HEK293 (cell line): ENCODE measurements around the gene C19orf25.

Source experiments
- CTCF ChIA-PET: fragments of 350-600 bp; formaldehyde crosslinking; extraction: SDS; loops from one replicate; lab custom pipeline; 2021; ENCODE audit warnings: antibody characterized with exemption; lab: Yijun Ruan, JAX
- POLR2A ChIA-PET: fragments of 300-600 bp; formaldehyde crosslinking; extraction: SDS; loops from one replicate; lab custom pipeline; 2020; ENCODE audit warnings: antibody characterized with exemption, inconsistent platforms; lab: Yijun Ruan, JAX
- H3K27ac ChIP-seq: fragments of 200-500 bp; sonication (Bioruptor generic); 2 replicates; pipeline ENCODE4 v1.5.1; 2014; ENCODE audit warnings: low read depth, low read length, control low read depth, inconsistent platforms; ENCODE audit errors: extremely low read depth
- H3K36me3 ChIP-seq, 2 experiments: fragments of 200-500 bp in 1 of 2; sonication (Bioruptor generic) in 1 of 2; 1 replicate in 1 of 2; 2 replicates in 1 of 2; pipeline ENCODE4 v1.5.1; 2014 to 2017; ENCODE audit warnings: inconsistent platforms in 2 of 2, low read length in 2 of 2; ENCODE audit not compliant: control insufficient read depth in 2 of 2, insufficient read depth in 1 of 2
- H3K4me1 ChIP-seq: fragments of 200-500 bp; sonication (Bioruptor generic); 2 replicates; pipeline ENCODE4 v1.5.1; 2014; ENCODE audit warnings: mild to moderate bottlenecking, low read length, inconsistent platforms; ENCODE audit not compliant: control insufficient read depth, insufficient read depth
- H3K4me3 ChIP-seq: 2 replicates; pipeline ENCODE4 v1.5.1; 2011; ENCODE audit warnings: low read depth, mild to moderate bottlenecking, control low read depth, low read length, moderate library complexity
- H3K9me3 ChIP-seq: fragments of 200-500 bp; sonication (Bioruptor generic); 2 replicates; pipeline ENCODE4 v1.5.1; 2014; ENCODE audit warnings: low read depth, low read length, inconsistent platforms; ENCODE audit not compliant: control insufficient read depth, insufficient read depth
- GLIS2 ChIP-seq: fragments of 450-650 bp; formaldehyde crosslinking; IDR thresholded peaks from 2 replicates; pipeline ENCODE4 v1.5.1; 2016; ENCODE audit warnings: missing biosample characterization, missing genetic modification characterization
- IKZF3 ChIP-seq: fragments of 450-650 bp; IDR thresholded peaks from 2 replicates; pipeline ENCODE4 v1.5.0; 2018; ENCODE audit warnings: missing biosample characterization, mild to moderate bottlenecking, missing genetic modification characterization, moderate library complexity
- KLF1 ChIP-seq: fragments of 450-650 bp; formaldehyde crosslinking; IDR thresholded peaks from 2 replicates; pipeline ENCODE4 v1.5.1; 2016; ENCODE audit warnings: missing biosample characterization, missing genetic modification characterization
- ZNF341 ChIP-seq: fragments of 450-650 bp; formaldehyde crosslinking; IDR thresholded peaks from 2 replicates; pipeline ENCODE4; 2016; ENCODE audit warnings: low read depth, missing biosample characterization, missing genetic modification characterization
- ZNF530 ChIP-seq: fragments of 450-650 bp; formaldehyde crosslinking; IDR thresholded peaks from 2 replicates; pipeline ENCODE4 v1.5.1; 2016; ENCODE audit warnings: low read depth, missing biosample characterization, missing genetic modification characterization
- ZNF701 ChIP-seq: fragments of 450-650 bp; formaldehyde crosslinking; IDR thresholded peaks from 2 replicates; pipeline ENCODE4 v1.5.1; 2016; ENCODE audit warnings: missing biosample characterization, missing genetic modification characterization
- ZNF768 ChIP-seq: fragments of 450-650 bp; formaldehyde crosslinking; IDR thresholded peaks from 2 replicates; pipeline ENCODE4 v1.5.1; 2018; ENCODE audit warnings: missing biosample characterization, mild to moderate bottlenecking, missing genetic modification characterization
- TF ChIP-seq, protein P1 (sequence below): fragments of 450-650 bp; formaldehyde crosslinking; IDR thresholded peaks from 2 replicates; pipeline ENCODE4 v1.5.0; 2017; ENCODE audit warnings: missing biosample characterization, missing genetic modification characterization, borderline replicate concordance
- TF ChIP-seq, protein P2 (sequence below): fragments of 450-650 bp; IDR thresholded peaks from 2 replicates; pipeline ENCODE4 v1.5.1; 2018; ENCODE audit warnings: missing biosample characterization, missing genetic modification characterization
- TF ChIP-seq, protein P3 (sequence below): fragments of 450-650 bp; formaldehyde crosslinking; IDR thresholded peaks from 2 replicates; pipeline ENCODE4 v1.5.1; 2016; ENCODE audit warnings: missing biosample characterization, missing genetic modification characterization, borderline replicate concordance
- TF ChIP-seq, protein P4 (sequence below): fragments of 450-650 bp; formaldehyde crosslinking; IDR thresholded peaks from 2 replicates; pipeline ENCODE4 v1.5.1; 2016; ENCODE audit warnings: missing biosample characterization, missing genetic modification characterization
- TF ChIP-seq, protein P5 (sequence below): fragments of 450-650 bp; formaldehyde crosslinking; IDR thresholded peaks from 2 replicates; pipeline ENCODE4 v1.5.1; 2016; ENCODE audit warnings: missing biosample characterization, missing genetic modification characterization, low read depth

C19orf25 gene

DNA sequence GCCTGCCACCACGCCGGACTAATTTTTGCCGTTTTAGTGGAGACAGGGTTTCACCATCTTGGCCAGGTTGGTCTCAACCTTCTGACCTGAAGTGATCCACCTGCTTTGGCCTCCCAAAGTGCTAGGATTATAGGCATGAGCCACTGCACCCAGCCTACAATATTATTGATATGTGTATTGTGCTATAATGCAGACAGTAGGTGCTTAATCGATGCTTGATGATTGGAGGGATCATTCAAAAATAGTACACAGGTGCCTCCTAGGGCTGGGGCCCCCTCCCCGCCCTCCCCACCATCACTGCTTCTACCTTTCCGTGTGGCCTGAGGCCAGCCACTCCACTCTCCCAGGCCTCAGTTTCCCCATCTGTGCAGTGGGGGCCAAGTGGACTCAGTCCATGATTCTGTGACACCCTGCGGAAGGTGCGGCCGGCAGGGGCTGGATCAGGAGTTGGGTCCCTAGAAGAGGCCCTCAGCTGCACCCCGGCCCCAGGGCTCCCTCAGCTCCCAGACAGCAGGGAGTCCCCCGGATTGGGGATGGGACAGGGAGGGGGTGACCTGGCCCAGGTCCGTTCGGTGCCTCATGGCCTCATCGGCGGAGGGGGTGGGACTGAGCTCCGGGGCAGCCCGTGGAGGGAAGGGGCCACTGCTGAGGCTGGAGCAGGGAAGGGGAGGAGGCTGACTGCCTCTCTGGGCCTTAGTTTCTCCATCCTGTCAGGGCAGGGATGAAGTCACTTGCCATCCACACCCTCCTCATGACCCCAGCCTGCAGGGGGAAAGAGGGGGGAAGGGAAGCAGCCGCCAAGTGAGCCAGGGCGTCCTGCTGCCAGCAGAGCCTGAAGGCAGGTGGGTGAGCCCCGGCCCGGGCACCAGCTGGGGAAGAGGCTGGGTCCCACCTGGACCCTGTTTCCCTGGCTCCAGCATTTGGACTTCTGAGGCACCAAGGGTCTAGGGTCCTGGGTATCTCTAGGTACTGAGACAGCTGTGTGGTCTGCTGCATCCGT, 32.6 kb upstream of the C19orf25 start:
- CTCF ChIA-PET, result interaction anchor here (1.0 kb wide), 1 partner anchor 21 kb away, joined by 3 read pairs; no protein-coding TSS in a partner anchor
- Histone ChIP-seq H3K4me1 (no peaks in the 10 kb centered on the region), H3K27ac (no peak overlapping the region), H3K9me3 (no peaks in the 10 kb centered on the region), H3K36me3 (no peaks in the 10 kb centered on the region), H3K4me3 (no peak overlapping the region)
- TF ChIP-seq, protein P1, sequence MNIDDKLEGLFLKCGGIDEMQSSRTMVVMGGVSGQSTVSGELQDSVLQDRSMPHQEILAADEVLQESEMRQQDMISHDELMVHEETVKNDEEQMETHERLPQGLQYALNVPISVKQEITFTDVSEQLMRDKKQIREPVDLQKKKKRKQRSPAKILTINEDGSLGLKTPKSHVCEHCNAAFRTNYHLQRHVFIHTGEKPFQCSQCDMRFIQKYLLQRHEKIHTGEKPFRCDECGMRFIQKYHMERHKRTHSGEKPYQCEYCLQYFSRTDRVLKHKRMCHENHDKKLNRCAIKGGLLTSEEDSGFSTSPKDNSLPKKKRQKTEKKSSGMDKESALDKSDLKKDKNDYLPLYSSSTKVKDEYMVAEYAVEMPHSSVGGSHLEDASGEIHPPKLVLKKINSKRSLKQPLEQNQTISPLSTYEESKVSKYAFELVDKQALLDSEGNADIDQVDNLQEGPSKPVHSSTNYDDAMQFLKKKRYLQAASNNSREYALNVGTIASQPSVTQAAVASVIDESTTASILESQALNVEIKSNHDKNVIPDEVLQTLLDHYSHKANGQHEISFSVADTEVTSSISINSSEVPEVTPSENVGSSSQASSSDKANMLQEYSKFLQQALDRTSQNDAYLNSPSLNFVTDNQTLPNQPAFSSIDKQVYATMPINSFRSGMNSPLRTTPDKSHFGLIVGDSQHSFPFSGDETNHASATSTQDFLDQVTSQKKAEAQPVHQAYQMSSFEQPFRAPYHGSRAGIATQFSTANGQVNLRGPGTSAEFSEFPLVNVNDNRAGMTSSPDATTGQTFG, result no peak
- TF ChIP-seq KLF1 (tag by site-specific recombination), result no peak
- TF ChIP-seq ZNF341, result peak; percentile 13; the same call in 1 of the 2 replicates
- TF ChIP-seq IKZF3 (tag by site-specific recombination), result peak; percentile 23; the same call in 1 of the 2 replicates
- TF ChIP-seq, protein P2, sequence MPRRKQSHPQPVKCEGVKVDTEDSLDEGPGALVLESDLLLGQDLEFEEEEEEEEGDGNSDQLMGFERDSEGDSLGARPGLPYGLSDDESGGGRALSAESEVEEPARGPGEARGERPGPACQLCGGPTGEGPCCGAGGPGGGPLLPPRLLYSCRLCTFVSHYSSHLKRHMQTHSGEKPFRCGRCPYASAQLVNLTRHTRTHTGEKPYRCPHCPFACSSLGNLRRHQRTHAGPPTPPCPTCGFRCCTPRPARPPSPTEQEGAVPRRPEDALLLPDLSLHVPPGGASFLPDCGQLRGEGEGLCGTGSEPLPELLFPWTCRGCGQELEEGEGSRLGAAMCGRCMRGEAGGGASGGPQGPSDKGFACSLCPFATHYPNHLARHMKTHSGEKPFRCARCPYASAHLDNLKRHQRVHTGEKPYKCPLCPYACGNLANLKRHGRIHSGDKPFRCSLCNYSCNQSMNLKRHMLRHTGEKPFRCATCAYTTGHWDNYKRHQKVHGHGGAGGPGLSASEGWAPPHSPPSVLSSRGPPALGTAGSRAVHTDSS (tag by site-specific recombination), result no peak
- POLR2A ChIA-PET, result no interaction called here

DNA sequence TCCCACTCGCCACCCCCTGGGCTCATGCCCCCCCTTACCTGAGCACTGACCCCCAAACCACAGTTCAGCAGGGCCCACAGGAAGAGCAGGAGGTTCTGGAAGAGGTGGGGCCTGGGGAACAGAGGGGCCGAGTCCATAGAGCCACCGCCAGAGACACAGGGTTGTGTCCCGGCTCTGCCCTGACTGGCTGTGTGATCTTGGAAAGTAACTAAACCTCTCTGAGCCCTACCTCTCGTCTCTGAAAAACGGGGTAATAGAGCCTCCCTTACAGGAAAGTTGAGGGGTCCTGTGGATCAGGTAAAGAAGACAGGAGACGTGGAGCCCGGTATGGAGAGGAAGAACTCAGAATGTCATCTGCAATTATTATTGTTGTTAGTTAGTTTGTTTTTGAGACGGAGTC, 31.8 kb upstream of the C19orf25 start:
- no peaks in the 10 kb centered on the region for H3K4me1 ChIP-seq
- no peaks in the 10 kb centered on the region for H3K9me3 ChIP-seq
- no peak overlapping the region for H3K4me3 ChIP-seq
- no peaks in the 10 kb centered on the region for H3K36me3 ChIP-seq
- POLR2A ChIA-PET, result no interaction called here
- CTCF ChIA-PET, result no interaction called here
- no peak overlapping the region for H3K27ac ChIP-seq
- no peak for TF ChIP-seq ZNF530 (tag by site-specific recombination)
- peak; percentile 78; the same call in 1 of the 2 replicates for TF ChIP-seq ZNF768

DNA sequence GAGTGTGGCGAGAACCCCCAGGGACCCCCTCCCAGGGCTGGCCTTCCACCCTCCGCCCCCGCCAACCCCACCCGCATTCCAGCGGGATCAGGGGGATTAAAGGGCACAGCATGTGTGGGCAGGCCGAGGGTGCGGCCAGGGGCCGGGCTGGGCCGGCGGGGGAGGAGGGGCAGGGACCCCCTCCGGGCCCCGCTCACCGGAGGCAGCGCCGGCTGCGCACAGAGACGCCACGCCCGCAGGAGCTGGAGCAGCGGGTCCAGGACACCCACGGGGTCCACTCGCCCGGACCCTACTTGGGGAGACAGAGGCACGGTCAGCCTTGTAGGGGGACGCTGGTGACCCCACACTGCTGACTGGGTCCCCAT, 31.4 kb upstream of the C19orf25 start:
- ChIA-PET POLR2A (no interaction called here), CTCF (no interaction called here)
- no peak overlapping the region for H3K27ac ChIP-seq
- H3K4me3 ChIP-seq, result no peak overlapping the region
- H3K4me1 ChIP-seq, result no peaks in the 10 kb centered on the region
- peak; percentile 58 for TF ChIP-seq KLF1 (tag by site-specific recombination)
- TF ChIP-seq, protein P3, sequence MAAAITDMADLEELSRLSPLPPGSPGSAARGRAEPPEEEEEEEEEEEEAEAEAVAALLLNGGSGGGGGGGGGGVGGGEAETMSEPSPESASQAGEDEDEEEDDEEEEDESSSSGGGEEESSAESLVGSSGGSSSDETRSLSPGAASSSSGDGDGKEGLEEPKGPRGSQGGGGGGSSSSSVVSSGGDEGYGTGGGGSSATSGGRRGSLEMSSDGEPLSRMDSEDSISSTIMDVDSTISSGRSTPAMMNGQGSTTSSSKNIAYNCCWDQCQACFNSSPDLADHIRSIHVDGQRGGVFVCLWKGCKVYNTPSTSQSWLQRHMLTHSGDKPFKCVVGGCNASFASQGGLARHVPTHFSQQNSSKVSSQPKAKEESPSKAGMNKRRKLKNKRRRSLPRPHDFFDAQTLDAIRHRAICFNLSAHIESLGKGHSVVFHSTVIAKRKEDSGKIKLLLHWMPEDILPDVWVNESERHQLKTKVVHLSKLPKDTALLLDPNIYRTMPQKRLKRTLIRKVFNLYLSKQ (tag by site-specific recombination), result no peak
- H3K36me3 ChIP-seq, result no peaks in the 10 kb centered on the region
- H3K9me3 ChIP-seq, result no peaks in the 10 kb centered on the region

DNA sequence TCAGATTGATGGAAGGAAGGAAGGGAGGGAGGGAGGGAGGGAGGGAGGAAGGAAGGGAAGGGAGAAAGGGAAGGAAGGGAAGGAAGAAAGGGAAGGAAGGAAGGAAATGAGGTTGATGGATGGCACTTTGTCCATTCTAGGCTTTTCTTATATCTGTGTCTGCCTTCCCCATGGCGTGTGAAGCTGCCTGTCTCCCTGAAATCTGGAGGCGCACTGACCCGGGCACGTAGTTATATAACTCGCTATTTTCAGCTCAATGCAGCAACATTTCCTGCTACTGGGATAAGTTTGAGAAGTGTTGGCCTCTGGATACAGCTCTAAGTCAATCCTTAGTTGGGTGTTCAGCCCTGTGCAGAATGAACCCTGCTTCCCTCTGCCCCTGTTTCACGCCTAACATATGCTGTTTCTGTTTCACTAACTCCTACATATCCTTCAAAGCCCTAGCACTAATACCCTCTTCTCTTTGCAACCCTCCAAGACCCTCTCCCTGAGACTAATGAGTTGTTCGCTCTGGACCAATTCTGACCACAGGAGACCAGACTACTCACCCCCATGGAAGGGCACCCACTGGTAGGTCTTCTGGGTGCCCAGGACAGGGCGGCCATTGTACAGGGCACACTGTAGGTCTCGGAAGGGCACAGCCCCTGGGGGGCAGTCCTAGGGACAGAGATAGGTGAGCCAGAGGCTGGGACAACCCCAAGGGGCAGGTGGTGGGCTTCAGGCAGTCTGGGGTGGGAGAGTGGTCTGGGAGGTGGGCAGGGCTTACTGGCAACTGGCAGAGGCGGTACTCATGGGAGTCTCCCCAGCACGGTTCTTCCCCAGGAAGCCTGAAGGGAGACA, 30.8 kb upstream of the C19orf25 start:
- CTCF ChIA-PET, result interaction anchor here (0.7 to 1.3 kb wide), 2 partner anchors 36 to 232 kb away, joined by 3 read pairs; no protein-coding TSS in a partner anchor
- no peaks in the 10 kb centered on the region for H3K9me3 ChIP-seq
- POLR2A ChIA-PET, result no interaction called here
- H3K36me3 ChIP-seq, result no peaks in the 10 kb centered on the region
- H3K27ac ChIP-seq, result no peak overlapping the region
- H3K4me1 ChIP-seq, result no peaks in the 10 kb centered on the region
- H3K4me3 ChIP-seq, result no peak overlapping the region
- TF ChIP-seq ZNF701 (tag by site-specific recombination) (no peak), GLIS2 (tag by site-specific recombination) (peak; percentile 22; the same call in 1 of the 2 replicates)
- TF ChIP-seq, protein P4, sequence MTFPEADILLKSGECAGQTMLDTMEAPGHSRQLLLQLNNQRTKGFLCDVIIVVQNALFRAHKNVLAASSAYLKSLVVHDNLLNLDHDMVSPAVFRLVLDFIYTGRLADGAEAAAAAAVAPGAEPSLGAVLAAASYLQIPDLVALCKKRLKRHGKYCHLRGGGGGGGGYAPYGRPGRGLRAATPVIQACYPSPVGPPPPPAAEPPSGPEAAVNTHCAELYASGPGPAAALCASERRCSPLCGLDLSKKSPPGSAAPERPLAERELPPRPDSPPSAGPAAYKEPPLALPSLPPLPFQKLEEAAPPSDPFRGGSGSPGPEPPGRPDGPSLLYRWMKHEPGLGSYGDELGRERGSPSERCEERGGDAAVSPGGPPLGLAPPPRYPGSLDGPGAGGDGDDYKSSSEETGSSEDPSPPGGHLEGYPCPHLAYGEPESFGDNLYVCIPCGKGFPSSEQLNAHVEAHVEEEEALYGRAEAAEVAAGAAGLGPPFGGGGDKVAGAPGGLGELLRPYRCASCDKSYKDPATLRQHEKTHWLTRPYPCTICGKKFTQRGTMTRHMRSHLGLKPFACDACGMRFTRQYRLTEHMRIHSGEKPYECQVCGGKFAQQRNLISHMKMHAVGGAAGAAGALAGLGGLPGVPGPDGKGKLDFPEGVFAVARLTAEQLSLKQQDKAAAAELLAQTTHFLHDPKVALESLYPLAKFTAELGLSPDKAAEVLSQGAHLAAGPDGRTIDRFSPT, result peak; percentile 46; the same call in 1 of the 2 replicates
- TF ChIP-seq, protein P5, sequence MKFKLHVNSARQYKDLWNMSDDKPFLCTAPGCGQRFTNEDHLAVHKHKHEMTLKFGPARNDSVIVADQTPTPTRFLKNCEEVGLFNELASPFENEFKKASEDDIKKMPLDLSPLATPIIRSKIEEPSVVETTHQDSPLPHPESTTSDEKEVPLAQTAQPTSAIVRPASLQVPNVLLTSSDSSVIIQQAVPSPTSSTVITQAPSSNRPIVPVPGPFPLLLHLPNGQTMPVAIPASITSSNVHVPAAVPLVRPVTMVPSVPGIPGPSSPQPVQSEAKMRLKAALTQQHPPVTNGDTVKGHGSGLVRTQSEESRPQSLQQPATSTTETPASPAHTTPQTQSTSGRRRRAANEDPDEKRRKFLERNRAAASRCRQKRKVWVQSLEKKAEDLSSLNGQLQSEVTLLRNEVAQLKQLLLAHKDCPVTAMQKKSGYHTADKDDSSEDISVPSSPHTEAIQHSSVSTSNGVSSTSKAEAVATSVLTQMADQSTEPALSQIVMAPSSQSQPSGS, result no peak
